ACC112 (cell line): ENCODE results near the gene ACO2.

Source experiments
- H2AFZ ChIP-seq: fragments of 200-600 bp; sonication (generic); one replicate; pipeline ENCODE4 v1.6.0; 2017; ENCODE audit warnings: antibody characterized with exemption, low read length; ENCODE audit not compliant: unreplicated experiment
- H3K27ac ChIP-seq: fragments of 200-600 bp; sonication (generic); 2 replicates; pipeline ENCODE4 v1.5.1; 2014; ENCODE audit warnings: low read depth, mild to moderate bottlenecking, antibody characterized with exemption, low read length, moderate library complexity
- H3K27me3 ChIP-seq: fragments of 200-600 bp; sonication (generic); 2 replicates; pipeline ENCODE4 v1.6.1; 2014; ENCODE audit warnings: mild to moderate bottlenecking, antibody characterized with exemption, low read length, moderate library complexity, mixed read lengths; ENCODE audit not compliant: insufficient read depth
- H3K36me3 ChIP-seq: fragments of 200-600 bp; sonication (generic); 2 replicates; pipeline ENCODE4 v1.6.1; 2016; ENCODE audit warnings: mild to moderate bottlenecking, antibody characterized with exemption, low read length, moderate library complexity, mixed read lengths; ENCODE audit not compliant: insufficient read depth
- H3K4me1 ChIP-seq: fragments of 200-600 bp; sonication (generic); one replicate; pipeline ENCODE4 v1.6.1; 2016; ENCODE audit warnings: low read length, mixed read lengths; ENCODE audit not compliant: insufficient read depth, unreplicated experiment, control insufficient read depth
- H3K4me3 ChIP-seq: fragments of 200-600 bp; sonication (generic); 2 replicates; pipeline ENCODE4 v1.5.1; 2014; ENCODE audit warnings: mild to moderate bottlenecking, low read depth, low read length
- H3K79me2 ChIP-seq: fragments of 200-600 bp; sonication (generic); one replicate; pipeline ENCODE4 v1.6.0; 2016; ENCODE audit warnings: low read length; ENCODE audit not compliant: control insufficient read depth, unreplicated experiment, insufficient read depth

The ACO2 gene

GRCh38 chr22:41491374-41492100, 22.6 kb downstream of the ACO2 start:
- H3K79me2 ChIP-seq: peaks cover 9% of the 10 kb centered on the region
- H2AFZ ChIP-seq: no peak overlapping the region
- H3K27ac ChIP-seq: no peak overlapping the region
- no peak overlapping the region for H3K4me3 ChIP-seq
- H3K4me1 ChIP-seq: no peaks in the 10 kb centered on the region
- H3K36me3 ChIP-seq: no peaks in the 10 kb centered on the region
- no peaks in the 10 kb centered on the region for H3K27me3 ChIP-seq

GRCh38 chr22:41498303-41498835, 29.5 kb downstream of the ACO2 start:
- Histone ChIP-seq H3K27me3 (no peaks in the 10 kb centered on the region), H3K36me3 (no peaks in the 10 kb centered on the region), H2AFZ (no peak overlapping the region), H3K27ac (no peak overlapping the region), H3K4me1 (no peaks in the 10 kb centered on the region), H3K79me2 (no peaks in the 10 kb centered on the region), H3K4me3 (no peak overlapping the region)

- H3K79me2 ChIP-seq: peaks cover under 1% of the 10 kb centered on the region
- H3K27ac ChIP-seq: no peak overlapping the region
- no peak overlapping the region for H2AFZ ChIP-seq
- no peaks in the 10 kb centered on the region for H3K27me3 ChIP-seq
- peaks cover 6% of the 10 kb centered on the region for H3K4me1 ChIP-seq
- no peak overlapping the region for H3K4me3 ChIP-seq
- no peaks in the 10 kb centered on the region for H3K36me3 ChIP-seq
Measured at GRCh38 chr22:41499624-41500280, 30.8 kb downstream of the ACO2 start.

- no peak overlapping the region for H2AFZ ChIP-seq
- peaks cover 2% of the 10 kb centered on the region for H3K79me2 ChIP-seq
- H3K27ac ChIP-seq: no peak overlapping the region
- H3K27me3 ChIP-seq: no peaks in the 10 kb centered on the region
- H3K4me3 ChIP-seq: no peak overlapping the region
- H3K36me3 ChIP-seq: no peaks in the 10 kb centered on the region
- H3K4me1 ChIP-seq: peaks cover 6% of the 10 kb centered on the region
Measured at GRCh38 chr22:41500303-41500702, 31.4 kb downstream of the ACO2 start.

- no peaks in the 10 kb centered on the region for H3K36me3 ChIP-seq
- H3K27me3 ChIP-seq: no peaks in the 10 kb centered on the region
- H3K4me1 ChIP-seq: peaks cover 6% of the 10 kb centered on the region
- no peak overlapping the region for H2AFZ ChIP-seq
- H3K4me3 ChIP-seq: no peak overlapping the region
- peaks cover 2% of the 10 kb centered on the region for H3K79me2 ChIP-seq
- H3K27ac ChIP-seq: no peak overlapping the region
Measured at GRCh38 chr22:41501209-41501608, 32.3 kb downstream of the ACO2 start.

- Histone ChIP-seq H3K4me1 (peaks cover 6% of the 10 kb centered on the region), H3K27ac (no peak overlapping the region), H3K36me3 (no peaks in the 10 kb centered on the region)
Measured at GRCh38 chr22:41504397-41504796, 35.5 kb downstream of the ACO2 start.

GRCh38 chr22:41504816-41505215, 35.9 kb downstream of the ACO2 start:
- Histone ChIP-seq H3K79me2 (peaks cover 2% of the 10 kb centered on the region), H3K36me3 (no peaks in the 10 kb centered on the region), H3K27me3 (no peaks in the 10 kb centered on the region), H3K4me1 (peaks cover 6% of the 10 kb centered on the region), H3K27ac (no peak overlapping the region), H3K4me3 (no peak overlapping the region), H2AFZ (no peak overlapping the region)

More at GRCh38 chr22:41504397-41504796, 35.5 kb downstream of the ACO2 start:
- Histone ChIP-seq H2AFZ (no peak overlapping the region), H3K4me3 (no peak overlapping the region), H3K79me2 (peaks cover 2% of the 10 kb centered on the region), H3K27me3 (no peaks in the 10 kb centered on the region)

- H3K36me3 ChIP-seq: no peaks in the 10 kb centered on the region
- no peak overlapping the region for H2AFZ ChIP-seq
- peaks cover 6% of the 10 kb centered on the region for H3K4me1 ChIP-seq
- H3K4me3 ChIP-seq: no peak overlapping the region
- no peak overlapping the region for H3K27ac ChIP-seq
- peaks cover 2% of the 10 kb centered on the region for H3K79me2 ChIP-seq
- H3K27me3 ChIP-seq: no peaks in the 10 kb centered on the region
Measured at GRCh38 chr22:41505511-41506220, 36.7 kb downstream of the ACO2 start.

GRCh38 chr22:41507330-41508063, 38.6 kb downstream of the ACO2 start:
- no peak overlapping the region for H3K4me3 ChIP-seq
- H3K27me3 ChIP-seq: no peaks in the 10 kb centered on the region
- H3K79me2 ChIP-seq: peaks cover 2% of the 10 kb centered on the region
- H3K27ac ChIP-seq: no peak overlapping the region
- no peaks in the 10 kb centered on the region for H3K36me3 ChIP-seq
- no peak overlapping the region for H2AFZ ChIP-seq
- H3K4me1 ChIP-seq: peaks cover 9% of the 10 kb centered on the region

GRCh38 chr22:41508770-41509170, 39.9 kb downstream of the ACO2 start:
- H3K36me3 ChIP-seq: no peaks in the 10 kb centered on the region
- H3K4me1 ChIP-seq: peaks cover 19% of the 10 kb centered on the region
- H2AFZ ChIP-seq: no peak overlapping the region
- H3K27me3 ChIP-seq: no peaks in the 10 kb centered on the region
- H3K4me3 ChIP-seq: no peak overlapping the region
- H3K79me2 ChIP-seq: peaks cover 2% of the 10 kb centered on the region
- no peak overlapping the region for H3K27ac ChIP-seq
